Tibial artery (tissue), 4 donors: ENCODE data around the gene PPEF1.
"Not testable (repeated sequence)": the region's sequence is repeated elsewhere in the genome, so short reads cannot be mapped to it uniquely, and the experiment has no call there.

Experiments used
- DNase-seq, 2 donors: peaks; one replicate each; pipeline ENCODE4 v3.0.0-alpha.2; 2019
- H3K27ac ChIP-seq, 2 donors: fragments of 200-600 bp; sonication (generic) in 1 of 2; 1 replicate in 1 of 2; 2 replicates in 1 of 2; pipeline ENCODE4 v1.5.1; 2018 to 2019; ENCODE audit warnings: mild to moderate bottlenecking in 1 of 2
- H3K27me3 ChIP-seq, 2 donors: fragments of 200-600 bp; sonication (generic) in 1 of 2; one replicate each; pipeline versions ENCODE4 v1.5.1 to v1.6.0; 2016 to 2019
- H3K36me3 ChIP-seq, 3 donors: fragments of 200-600 bp; sonication (generic) in 2 of 3; one replicate each; pipeline ENCODE4 v1.5.1; 2016 to 2019; ENCODE audit warnings: mild to moderate bottlenecking in 2 of 3
- H3K4me1 ChIP-seq, 4 donors: fragments of 200-600 bp; sonication (generic) in 2 of 4; 1 replicate in 3 of 4; 2 replicates in 1 of 4; pipeline ENCODE4 v1.5.1; 2016 to 2019
- H3K4me3 ChIP-seq, 2 donors: fragments of 200-600 bp; sonication (generic) in 1 of 2; 1 replicate in 1 of 2; 2 replicates in 1 of 2; pipeline ENCODE4 v1.5.1; 2018 to 2019; ENCODE audit warnings: mild to moderate bottlenecking in 2 of 2
- H3K9me3 ChIP-seq, 3 donors: fragments of 200-600 bp; sonication (generic) in 1 of 3; one replicate each; pipeline ENCODE4 v1.5.1; 2016 to 2019
- CTCF ChIP-seq, 2 experiments: fragments of 200-600 bp in 1 of 2; fragments of 450-650 bp in 1 of 2; IDR thresholded peaks; one replicate each; pipeline ENCODE4 v1.5.1; 2017 to 2019; ENCODE audit warnings: antibody characterized with exemption in 2 of 2, mild to moderate bottlenecking in 1 of 2, moderate library complexity in 1 of 2
- intact Hi-C: fragments of 100-400 bp; cut with DNase I; formaldehyde crosslinking; loops from one replicate; pipeline ENCODE4 v1.15.0; 2023; ENCODE audit warnings: low total_unique reads

The PPEF1 gene

GRCh38 chrX:18725310-18725943 is 18.0 kb downstream of the PPEF1 start:
- H3K36me3 ChIP-seq: no peaks in the 10 kb centered on the region
- TF ChIP-seq CTCF (IDR thresholded peaks at IDR 0.05): no peak
- no peak overlapping the region for H3K27ac ChIP-seq
- no peaks in the 10 kb centered on the region for H3K4me1 ChIP-seq
- DNase-seq: no peak
- no peaks in the 10 kb centered on the region for H3K9me3 ChIP-seq
- intact Hi-C loops: no loop called here
- H3K4me3 ChIP-seq: no peak overlapping the region
- H3K27me3 ChIP-seq: no peaks in the 10 kb centered on the region

- H3K27ac ChIP-seq: no peak overlapping the region
- H3K27me3 ChIP-seq: no peaks in the 10 kb centered on the region
- no peak for DNase-seq
- TF ChIP-seq CTCF (IDR thresholded peaks at IDR 0.05): no peak
- no peaks in the 10 kb centered on the region for H3K36me3 ChIP-seq
- intact Hi-C loops: no loop called here
- no peaks in the 10 kb centered on the region for H3K4me1 ChIP-seq
- H3K9me3 ChIP-seq: no peaks in the 10 kb centered on the region
- no peak overlapping the region for H3K4me3 ChIP-seq
Observed at GRCh38 chrX:18733287-18733686, 25.8 kb downstream of the PPEF1 start.

- H3K4me3 ChIP-seq, intact Hi-C loops, H3K27ac ChIP-seq, H3K27me3 ChIP-seq, H3K36me3 ChIP-seq, DNase-seq, H3K9me3 ChIP-seq, H3K4me1 ChIP-seq: not testable (repeated sequence)
Observed at GRCh38 chrX:18739609-18740008, 32.2 kb downstream of the PPEF1 start.

- intact Hi-C loops: no loop called here
- no peaks in the 10 kb centered on the region for H3K27me3 ChIP-seq
- no peak overlapping the region for H3K27ac ChIP-seq
- H3K4me1 ChIP-seq: no peaks in the 10 kb centered on the region
- no peak for TF ChIP-seq CTCF (IDR thresholded peaks at IDR 0.05)
- H3K36me3 ChIP-seq: no peaks in the 10 kb centered on the region
- H3K9me3 ChIP-seq: no peaks in the 10 kb centered on the region
- H3K4me3 ChIP-seq: no peak overlapping the region
- no peak for DNase-seq
Observed at GRCh38 chrX:18748499-18748898, 41.1 kb downstream of the PPEF1 start.

- H3K9me3 ChIP-seq: no peaks in the 10 kb centered on the region
- no peaks in the 10 kb centered on the region for H3K36me3 ChIP-seq
- DNase-seq: no peak
- H3K27ac ChIP-seq: no peak overlapping the region
- TF ChIP-seq CTCF (IDR thresholded peaks at IDR 0.05): no peak
- H3K4me1 ChIP-seq: no peaks in the 10 kb centered on the region
- intact Hi-C loops: no loop called here
- no peak overlapping the region for H3K4me3 ChIP-seq
- no peaks in the 10 kb centered on the region for H3K27me3 ChIP-seq
Observed at GRCh38 chrX:18753631-18754030, 46.2 kb downstream of the PPEF1 start.

- Histone ChIP-seq H3K27me3 (no peaks in the 10 kb centered on the region), H3K4me1 (no peaks in the 10 kb centered on the region), H3K4me3 (no peak overlapping the region), H3K36me3 (no peaks in the 10 kb centered on the region), H3K9me3 (no peaks in the 10 kb centered on the region), H3K27ac (no peak overlapping the region)
- no peak for DNase-seq
- intact Hi-C loops: no loop called here
- TF ChIP-seq CTCF (IDR thresholded peaks at IDR 0.05): no peak
Observed at GRCh38 chrX:18755651-18756050, 48.2 kb downstream of the PPEF1 start.
